C4-2B (cell line): Measurements from ENCODE around the gene ATP7B.

Experiments
- CTCF ChIP-seq: fragments of 450-650 bp; conservative IDR thresholded peaks from 2 replicates; pipeline ENCODE4 v1.5.1; 2017; ENCODE audit warnings: mild to moderate bottlenecking
- ZFX ChIP-seq: fragments of 450-650 bp; IDR thresholded peaks from 2 replicates; pipeline ENCODE4 v1.6.1; 2017

- TF ChIP-seq CTCF = no peak
- no peak for TF ChIP-seq ZFX
These were observed 84.7 kb downstream of the ATP7B start for GRCh38 chr13:51926528-51926885.
